HEK293 (cell line): Measurements from ENCODE around the gene S100A3.

Source experiments
- CTCF ChIP-seq: fragments of 450-650 bp; formaldehyde crosslinking; IDR thresholded peaks from 2 replicates; pipeline ENCODE4 v1.5.1; 2016; ENCODE audit warnings: missing biosample characterization, missing genetic modification characterization
- GLIS2 ChIP-seq: fragments of 450-650 bp; formaldehyde crosslinking; IDR thresholded peaks from 2 replicates; pipeline ENCODE4 v1.5.1; 2016; ENCODE audit warnings: missing biosample characterization, missing genetic modification characterization
- MEIS1 ChIP-seq: sonication (generic); formaldehyde crosslinking; IDR thresholded peaks from 2 replicates; pipeline ENCODE4 v1.8.1; 2022; ENCODE audit warnings: missing genetic modification reagents, mild to moderate bottlenecking, borderline replicate concordance
- OSR2 ChIP-seq: fragments of 450-650 bp; formaldehyde crosslinking; IDR thresholded peaks from 2 replicates; pipeline ENCODE4 v1.5.1; 2016; ENCODE audit warnings: missing biosample characterization, missing genetic modification characterization
- ZBTB21 ChIP-seq: fragments of 450-650 bp; formaldehyde crosslinking; IDR thresholded peaks from 2 replicates; pipeline ENCODE4 v1.5.1; 2017; ENCODE audit warnings: missing biosample characterization, missing genetic modification characterization
- ZNF157 ChIP-seq: fragments of 450-650 bp; formaldehyde crosslinking; IDR thresholded peaks from 2 replicates; pipeline ENCODE4 v1.5.1; 2016; ENCODE audit warnings: missing biosample characterization, missing genetic modification characterization
- ZNF2 ChIP-seq: fragments of 450-650 bp; formaldehyde crosslinking; IDR thresholded peaks from 2 replicates; pipeline ENCODE4 v1.5.1; 2016; ENCODE audit warnings: missing biosample characterization, missing genetic modification characterization
- ZNF239 ChIP-seq: fragments of 450-650 bp; formaldehyde crosslinking; IDR thresholded peaks from 2 replicates; pipeline ENCODE4 v1.5.1; 2016; ENCODE audit warnings: missing biosample characterization, missing genetic modification characterization
- ZNF324 ChIP-seq: fragments of 450-650 bp; formaldehyde crosslinking; IDR thresholded peaks from 2 replicates; pipeline ENCODE4 v1.5.1; 2016; ENCODE audit warnings: missing biosample characterization, missing genetic modification characterization
- ZNF350 ChIP-seq: fragments of 450-650 bp; formaldehyde crosslinking; IDR thresholded peaks from 2 replicates; pipeline ENCODE4 v1.5.0; 2017; ENCODE audit warnings: missing biosample characterization, mild to moderate bottlenecking, missing genetic modification characterization
- ZNF747 ChIP-seq: fragments of 450-650 bp; formaldehyde crosslinking; IDR thresholded peaks from 2 replicates; pipeline ENCODE4 v1.5.1; 2016; ENCODE audit warnings: missing biosample characterization, missing genetic modification characterization
- ZNF777 ChIP-seq: fragments of 450-650 bp; formaldehyde crosslinking; IDR thresholded peaks from 2 replicates; pipeline ENCODE4 v1.5.1; 2017; ENCODE audit warnings: missing biosample characterization, missing genetic modification characterization, borderline replicate concordance

- TF ChIP-seq CTCF (no peak), ZNF747 (tag by site-specific recombination) (no peak), ZNF324 (tag by site-specific recombination) (no peak), ZNF239 (tag by site-specific recombination) (no peak), OSR2 (tag by site-specific recombination) (no peak), MEIS1 (CRISPR knock-in tag) (no peak), ZNF157 (tag by site-specific recombination) (no peak), ZNF350 (tag by site-specific recombination) (no peak), ZBTB21 (tag by site-specific recombination) (no peak), ZNF2 (tag by site-specific recombination) (no peak), ZNF777 (no peak), GLIS2 (tag by site-specific recombination) (no peak)
Measured at GRCh38 chr1:153525088-153525728, 23.9 kb downstream of the S100A3 start.
